Fibroblast of peridontal ligament (primary cell): ENCODE results near the gene ZC2HC1B.
A peak's percentile ranks its signal among the peaks of the same experiment; 100 is the strongest.

ENCODE experiments used
- DNase-seq: peaks from one replicate; pipeline ENCODE4 v3.0.0-alpha.2; 2010; ENCODE audit errors: extremely low read depth

The ZC2HC1B gene

GRCh38 chr6:143934331-143934730, 70.1 kb downstream of the ZC2HC1B start:
- no peak for DNase-seq

- no peak for DNase-seq
Observed at GRCh38 chr6:143934867-143935266, 70.6 kb downstream of the ZC2HC1B start.

- no peak for DNase-seq
Observed at GRCh38 chr6:143936347-143936746, 72.1 kb downstream of the ZC2HC1B start.

GRCh38 chr6:143936778-143937667, 72.7 kb downstream of the ZC2HC1B start:
- DNase-seq: no peak

- peak; percentile 5 for DNase-seq
Observed at GRCh38 chr6:143937668-143937970, 73.3 kb downstream of the ZC2HC1B start.

- DNase-seq: no peak
Observed at GRCh38 chr6:143939364-143939763, 75.1 kb downstream of the ZC2HC1B start.

- DNase-seq: peak; percentile 45
Observed at GRCh38 chr6:143940011-143940597, 75.8 kb downstream of the ZC2HC1B start.

GRCh38 chr6:143941852-143942627, 77.8 kb downstream of the ZC2HC1B start:
- DNase-seq: peak; percentile 62

- DNase-seq: no peak
Observed at GRCh38 chr6:143948208-143948607, 83.9 kb downstream of the ZC2HC1B start.

- no peak for DNase-seq
Observed at GRCh38 chr6:143949535-143949934, 85.3 kb downstream of the ZC2HC1B start.

GRCh38 chr6:143949962-143950361, 85.7 kb downstream of the ZC2HC1B start:
- no peak for DNase-seq

- DNase-seq: no peak
Observed at GRCh38 chr6:143950875-143951274, 86.6 kb downstream of the ZC2HC1B start.

- no peak for DNase-seq
Observed at GRCh38 chr6:143952060-143952778, 87.9 kb downstream of the ZC2HC1B start.

GRCh38 chr6:143952947-143953701, 88.8 kb downstream of the ZC2HC1B start:
- no peak for DNase-seq

- DNase-seq: no peak
Observed at GRCh38 chr6:143953922-143954321, 89.6 kb downstream of the ZC2HC1B start.

- no peak for DNase-seq
Observed at GRCh38 chr6:143955971-143956370, 91.7 kb downstream of the ZC2HC1B start.

GRCh38 chr6:143957679-143958274, 93.5 kb downstream of the ZC2HC1B start:
- DNase-seq: no peak

- no peak for DNase-seq
Observed at GRCh38 chr6:143958839-143959399, 94.6 kb downstream of the ZC2HC1B start.

- no peak for DNase-seq
Observed at GRCh38 chr6:143959927-143960326, 95.7 kb downstream of the ZC2HC1B start.

- DNase-seq: no peak
Observed at GRCh38 chr6:143961066-143961465, 96.8 kb downstream of the ZC2HC1B start.
